Transverse colon (tissue), 4 donors: Measurements from ENCODE around the gene LRRN4CL.

Source experiments
- EP300 ChIP-seq: sonication (generic); formaldehyde crosslinking; IDR thresholded peaks from one replicate; pipeline ENCODE4 v1.6.1; 2017; ENCODE audit warnings: antibody characterized with exemption, low read depth
- POLR2A ChIP-seq: fragments of 450-650 bp; IDR thresholded peaks from one replicate; pipeline ENCODE4 v1.6.1; 2016; ENCODE audit warnings: antibody characterized with exemption, mild to moderate bottlenecking, moderate library complexity
- POLR2AphosphoS5 ChIP-seq, 3 donors: sonication (generic); formaldehyde crosslinking; IDR thresholded peaks; one replicate each; pipeline ENCODE4 v1.6.1; 2016; ENCODE audit warnings: antibody characterized with exemption in 3 of 3
- TF ChIP-seq, protein P1 (sequence below), 5 experiments: fragments of 200-600 bp in 3 of 5; fragments of 450-650 bp in 2 of 5; sonication (generic) in 3 of 5; IDR thresholded peaks; 1 replicate in 2 of 5; 2 replicates in 3 of 5; pipeline ENCODE4 v1.5.1; 2016 to 2017; ENCODE audit warnings: antibody characterized with exemption in 5 of 5, inconsistent platforms in 3 of 5, mild to moderate bottlenecking in 2 of 5, moderate library complexity in 1 of 5

DNA sequence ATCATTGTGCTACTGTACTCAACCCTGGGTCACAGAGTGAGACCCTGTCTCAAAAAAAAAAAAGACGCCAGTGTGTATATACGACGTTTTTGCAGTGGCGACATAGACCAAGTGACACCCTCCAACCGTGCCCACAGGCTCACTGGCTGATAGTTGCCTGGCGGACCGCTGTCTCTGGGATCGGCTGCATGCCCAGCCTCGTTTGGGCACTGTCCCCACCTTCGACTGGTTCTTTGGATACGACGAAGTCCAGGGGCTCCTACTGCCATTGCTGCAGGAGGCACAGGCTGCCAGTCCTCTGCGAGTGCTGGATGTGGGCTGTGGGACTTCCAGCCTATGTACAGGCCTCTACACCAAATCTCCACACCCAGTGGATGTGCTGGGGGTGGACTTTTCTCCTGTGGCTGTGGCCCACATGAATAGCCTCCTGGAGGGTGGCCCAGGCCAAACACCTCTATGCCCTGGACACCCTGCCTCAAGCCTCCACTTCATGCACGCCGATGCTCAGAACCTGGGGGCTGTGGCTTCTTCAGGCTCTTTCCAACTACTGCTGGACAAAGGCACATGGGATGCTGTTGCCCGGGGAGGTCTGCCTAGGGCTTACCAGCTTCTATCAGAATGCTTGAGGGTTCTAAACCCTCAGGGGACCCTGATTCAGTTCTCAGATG lies 22.9 kb downstream of the LRRN4CL start:
- TF ChIP-seq EP300 (no peak), POLR2A (no peak), POLR2AphosphoS5 (IDR thresholded peaks at IDR 0.05) (no peak)
- TF ChIP-seq, protein P1, sequence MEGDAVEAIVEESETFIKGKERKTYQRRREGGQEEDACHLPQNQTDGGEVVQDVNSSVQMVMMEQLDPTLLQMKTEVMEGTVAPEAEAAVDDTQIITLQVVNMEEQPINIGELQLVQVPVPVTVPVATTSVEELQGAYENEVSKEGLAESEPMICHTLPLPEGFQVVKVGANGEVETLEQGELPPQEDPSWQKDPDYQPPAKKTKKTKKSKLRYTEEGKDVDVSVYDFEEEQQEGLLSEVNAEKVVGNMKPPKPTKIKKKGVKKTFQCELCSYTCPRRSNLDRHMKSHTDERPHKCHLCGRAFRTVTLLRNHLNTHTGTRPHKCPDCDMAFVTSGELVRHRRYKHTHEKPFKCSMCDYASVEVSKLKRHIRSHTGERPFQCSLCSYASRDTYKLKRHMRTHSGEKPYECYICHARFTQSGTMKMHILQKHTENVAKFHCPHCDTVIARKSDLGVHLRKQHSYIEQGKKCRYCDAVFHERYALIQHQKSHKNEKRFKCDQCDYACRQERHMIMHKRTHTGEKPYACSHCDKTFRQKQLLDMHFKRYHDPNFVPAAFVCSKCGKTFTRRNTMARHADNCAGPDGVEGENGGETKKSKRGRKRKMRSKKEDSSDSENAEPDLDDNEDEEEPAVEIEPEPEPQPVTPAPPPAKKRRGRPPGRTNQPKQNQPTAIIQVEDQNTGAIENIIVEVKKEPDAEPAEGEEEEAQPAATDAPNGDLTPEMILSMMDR (IDR thresholded peaks at IDR 0.05), result no peak
